ENCODE measurements around the gene DNHD1.

Gene DNHD1

GRCh38 chr11:6615882-6616585 is 119.0 kb downstream of the DNHD1 start:
- no peak overlapping the region for H3K4me3 Mint-ChIP-seq
- no peaks in the 10 kb centered on the region for H3K9me3 Mint-ChIP-seq
- H3K4me1 Mint-ChIP-seq: peaks cover 19% of the 10 kb centered on the region
- peak overlapping the region; percentile 82 for H3K27ac Mint-ChIP-seq
- peaks cover 18% of the 10 kb centered on the region for H3K36me3 Mint-ChIP-seq
- ATAC-seq (ENCODE audit: low read depth) (no peak), DNase-seq (ENCODE audit: low spot score in 2 of 2) (no peak)
- no peaks in the 10 kb centered on the region for H3K27me3 Mint-ChIP-seq

GRCh38 chr11:6616596-6617250 is 119.6 kb downstream of the DNHD1 start:
- Mint-ChIP-seq H3K4me1 (peaks cover 15% of the 10 kb centered on the region), H3K27me3 (no peaks in the 10 kb centered on the region), H3K27ac (no peak overlapping the region), H3K9me3 (no peaks in the 10 kb centered on the region), H3K36me3 (peaks cover 18% of the 10 kb centered on the region), H3K4me3 (peak overlapping the region; percentile 31)
- ATAC-seq (ENCODE audit: low read depth) (no peak), DNase-seq (ENCODE audit: low spot score in 2 of 2) (no peak)

DNA sequence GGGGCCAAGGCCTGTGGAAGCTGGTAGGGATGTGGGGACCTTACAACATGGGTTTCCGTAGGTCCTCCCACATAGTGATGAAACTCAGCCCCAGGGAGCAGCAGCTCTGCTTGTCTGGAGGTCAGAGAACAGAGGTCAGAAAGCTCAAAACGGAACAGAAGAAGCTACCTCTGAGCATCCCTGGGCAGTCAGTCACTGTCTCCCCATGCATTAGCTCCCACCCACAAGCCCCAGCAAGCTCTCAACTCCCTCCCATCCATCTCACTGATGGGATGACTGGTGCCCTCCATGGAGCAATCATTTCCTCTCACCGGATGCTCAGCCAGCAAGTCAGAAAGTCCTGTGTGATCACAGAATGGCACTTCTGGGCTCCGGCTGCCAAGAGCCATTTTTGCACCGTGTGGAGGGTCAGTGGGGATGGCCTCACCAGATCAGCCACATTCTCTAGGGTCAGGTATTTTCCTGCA is 120.3 kb downstream of the DNHD1 start:
- peaks cover 15% of the 10 kb centered on the region for H3K4me1 Mint-ChIP-seq
- no peaks in the 10 kb centered on the region for H3K27me3 Mint-ChIP-seq
- no peak for DNase-seq (ENCODE audit: low spot score in 2 of 2)
- no peak overlapping the region for H3K27ac Mint-ChIP-seq
- no peaks in the 10 kb centered on the region for H3K9me3 Mint-ChIP-seq
- no peak overlapping the region for H3K4me3 Mint-ChIP-seq
- H3K36me3 Mint-ChIP-seq: peaks cover 18% of the 10 kb centered on the region
- ATAC-seq (ENCODE audit: low read depth): no peak

DNA sequence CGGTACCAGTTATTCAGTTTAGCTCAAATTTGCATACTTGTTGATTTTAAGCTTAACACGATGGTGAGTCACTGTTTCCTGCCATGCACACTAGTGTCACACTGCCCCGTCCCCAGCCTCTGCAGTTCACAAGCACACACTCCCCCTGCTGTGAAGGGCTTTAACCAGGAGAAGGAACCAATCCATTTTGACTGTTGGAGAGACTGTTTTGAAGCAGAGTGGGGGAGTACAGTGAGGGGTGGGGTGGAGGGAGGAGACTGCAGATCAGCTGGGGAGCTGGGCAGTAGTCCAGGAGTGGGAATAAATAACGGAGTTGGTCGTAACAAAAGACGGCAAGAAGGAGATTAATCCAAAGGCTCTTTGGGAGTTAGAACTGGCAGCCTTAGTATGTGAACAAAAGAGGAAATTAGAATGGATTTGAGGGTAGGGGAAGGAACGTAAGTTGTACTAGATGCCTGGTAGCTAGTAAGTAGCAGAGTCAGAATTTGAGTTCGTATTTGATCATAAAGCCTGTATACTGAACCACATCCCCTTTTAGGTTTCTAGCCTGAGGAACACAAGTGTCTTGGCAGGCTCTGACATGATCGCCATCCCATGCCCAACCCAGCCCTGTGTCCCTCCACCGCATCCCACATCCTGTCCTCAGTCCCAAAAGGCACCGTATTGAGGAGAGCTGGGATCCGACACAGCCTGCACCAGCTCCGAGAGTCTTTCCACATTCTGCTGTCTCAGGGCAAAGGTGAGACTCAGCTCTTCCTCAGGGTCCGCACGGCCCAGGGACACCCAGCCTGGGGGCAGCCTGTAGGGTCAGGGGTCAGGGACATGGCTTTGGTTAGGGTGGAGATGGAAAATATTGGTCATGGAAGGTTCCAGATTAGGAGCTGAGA is 121.3 kb downstream of the DNHD1 start:
- H3K9me3 Mint-ChIP-seq: no peaks in the 10 kb centered on the region
- H3K4me1 Mint-ChIP-seq: peaks cover 15% of the 10 kb centered on the region
- H3K27ac Mint-ChIP-seq: no peak overlapping the region
- peak; percentile 42 to 43 for DNase-seq (ENCODE audit: low spot score in 2 of 2)
- H3K36me3 Mint-ChIP-seq: peaks cover 18% of the 10 kb centered on the region
- no peak overlapping the region for H3K4me3 Mint-ChIP-seq
- peak; percentile 50 for ATAC-seq (ENCODE audit: low read depth)
- no peaks in the 10 kb centered on the region for H3K27me3 Mint-ChIP-seq

DNA sequence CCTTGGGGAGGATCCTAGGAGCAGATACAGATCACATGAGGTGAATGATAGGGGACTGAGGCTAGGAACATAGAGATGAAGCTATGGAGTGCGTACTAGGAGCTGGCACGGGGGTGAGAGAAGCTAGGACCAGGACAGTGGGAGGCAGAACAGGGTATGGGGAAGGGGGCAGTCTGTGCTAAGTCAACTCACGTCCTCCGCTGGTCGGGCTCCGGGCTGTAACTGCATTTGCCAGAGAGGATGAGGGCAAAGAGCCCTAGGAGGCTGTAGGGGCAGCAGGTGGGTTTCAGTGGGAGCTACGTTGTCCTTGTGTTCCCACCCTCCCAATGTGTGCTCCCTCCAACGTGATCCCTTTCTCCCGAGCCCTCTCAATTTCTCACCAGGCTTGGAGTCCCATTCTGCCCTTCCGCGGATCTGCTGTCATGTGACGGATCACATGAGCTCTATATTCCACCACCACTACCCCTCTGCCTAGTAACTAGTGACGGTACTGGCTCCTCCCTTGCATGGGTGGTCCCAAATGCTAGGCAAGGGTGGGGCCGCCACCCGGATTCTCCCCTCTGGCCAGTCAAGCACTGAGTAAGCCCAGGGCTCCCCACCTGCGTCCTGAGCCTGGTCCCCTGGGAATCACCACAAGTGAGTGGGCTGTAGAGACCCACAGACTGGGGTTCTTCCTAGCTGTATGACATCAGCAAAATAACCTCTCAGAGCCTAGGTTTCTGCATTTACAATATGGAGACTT is 122.1 kb downstream of the DNHD1 start, which contains the start of gene TPP1:
TPP1 (minus strand) TSS at position 419 of the 742 bp plus-strand sequence; CDS start at position 397, 22 bp downstream.
- H3K27me3 Mint-ChIP-seq: no peaks in the 10 kb centered on the region
- no peaks in the 10 kb centered on the region for H3K9me3 Mint-ChIP-seq
- peak; percentile 92 to 95 for DNase-seq (ENCODE audit: low spot score in 2 of 2)
- ATAC-seq (ENCODE audit: low read depth): peak; percentile 90
- no peak within 1 kb of the TSS for H3K4me3 Mint-ChIP-seq
- H3K4me1 Mint-ChIP-seq: peaks cover 15% of the 10 kb centered on the region
- H3K27ac Mint-ChIP-seq: no peak within 1 kb of the TSS
- peaks cover 18% of the 10 kb centered on the region for H3K36me3 Mint-ChIP-seq

GRCh38 chr11:6620636-6621035 is 123.6 kb downstream of the DNHD1 start:
- ATAC-seq (ENCODE audit: low read depth) (no peak), DNase-seq (ENCODE audit: low spot score in 2 of 2) (no peak)
- peaks cover 9% of the 10 kb centered on the region for H3K36me3 Mint-ChIP-seq
- no peak overlapping the region for H3K27ac Mint-ChIP-seq
- H3K4me3 Mint-ChIP-seq: no peak overlapping the region
- no peaks in the 10 kb centered on the region for H3K27me3 Mint-ChIP-seq
- H3K9me3 Mint-ChIP-seq: no peaks in the 10 kb centered on the region
- H3K4me1 Mint-ChIP-seq: peaks cover 11% of the 10 kb centered on the region

Measured in memory B cell (primary cell).